22Rv1 (cell line): Measurements from ENCODE around the gene NKPD1.

Source experiments
- H3K27ac ChIP-seq: fragments of 450-650 bp; 2 replicates; pipeline ENCODE4 v1.5.1; 2017
- CTCF ChIP-seq: fragments of 450-650 bp; IDR thresholded peaks from 2 replicates; pipeline ENCODE4 v1.5.1; 2017; ENCODE audit warnings: mild to moderate bottlenecking
- ZFX ChIP-seq: fragments of 450-650 bp; IDR thresholded peaks from 2 replicates; pipeline ENCODE4 v1.6.1; 2017; ENCODE audit warnings: antibody characterized with exemption, borderline replicate concordance

Gene NKPD1

GRCh38 chr19:45152504-45153338, 8.1 kb downstream of the NKPD1 start:
- no peak overlapping the region for H3K27ac ChIP-seq
- TF ChIP-seq CTCF (no peak), ZFX (no peak)

GRCh38 chr19:45151821-45152503, 8.8 kb downstream of the NKPD1 start:
- no peak overlapping the region for H3K27ac ChIP-seq
- no peak for TF ChIP-seq CTCF

- TF ChIP-seq ZFX (no peak), CTCF (no peak)
- no peak overlapping the region for H3K27ac ChIP-seq
These were observed 9.5 kb downstream of the NKPD1 start for GRCh38 chr19:45151320-45151719.

- no peak for TF ChIP-seq ZFX
- no peak for TF ChIP-seq CTCF
- no peak overlapping the region for H3K27ac ChIP-seq
These were observed 10.0 kb downstream of the NKPD1 start for GRCh38 chr19:45150751-45151281.

GRCh38 chr19:45150180-45150579, 10.6 kb downstream of the NKPD1 start:
- no peak for TF ChIP-seq CTCF
- TF ChIP-seq ZFX, result no peak
- H3K27ac ChIP-seq, result no peak overlapping the region

- H3K27ac ChIP-seq, result no peak overlapping the region
- no peak for TF ChIP-seq CTCF
- no peak for TF ChIP-seq ZFX
These were observed 11.7 kb downstream of the NKPD1 start for GRCh38 chr19:45149129-45149528.
